ENCODE measurements around the gene MYO5B. TPM values are rescaled to one million over a fixed set of nuclear protein-coding genes. Genes with fewer than 3 reads are reported as not detected.
"Not testable (repeated sequence)": the region's sequence is repeated elsewhere in the genome, so short reads cannot be mapped to it uniquely, and the experiment has no call there.

Gene MYO5B
- total RNA-seq, 1 experiment from 2014 or later: 56.7 TPM

GRCh38 chr18:49804096-49804495 is 390.9 kb downstream of the MYO5B start:
- CTCF ChIA-PET: no interaction called here
- Mint-ChIP-seq H3K4me1 (ENCODE audit: low read depth, unreplicated experiment) (peaks cover 20% of the 10 kb centered on the region), H3K27ac (ENCODE audit: unreplicated experiment) (no peak overlapping the region), H3K36me3 (ENCODE audit: insufficient read depth, unreplicated experiment) (peaks cover 12% of the 10 kb centered on the region), H3K9me3 (ENCODE audit: low read depth, unreplicated experiment) (no peaks in the 10 kb centered on the region), H3K27me3 (ENCODE audit: unreplicated experiment) (no peaks in the 10 kb centered on the region), H3K4me3 (ENCODE audit: low read depth, unreplicated experiment) (no peak overlapping the region)
- no peak for TF ChIP-seq CTCF (IDR thresholded peaks at IDR 0.05; ENCODE audit: unreplicated experiment)
- intact Hi-C loops (cut with micrococcal nuclease; ENCODE audit: unreplicated experiment): no loop called here
- BruUV-seq (replicated peaks): no TSS peak
- DNase-seq: no peak

GRCh38 chr18:49802623-49803022 is 392.3 kb downstream of the MYO5B start:
- H3K36me3 Mint-ChIP-seq (ENCODE audit: insufficient read depth, unreplicated experiment): peaks cover 12% of the 10 kb centered on the region
- H3K9me3 Mint-ChIP-seq (ENCODE audit: low read depth, unreplicated experiment): no peaks in the 10 kb centered on the region
- no peak overlapping the region for H3K27ac Mint-ChIP-seq (ENCODE audit: unreplicated experiment)
- no peak for DNase-seq
- no TSS peak for BruUV-seq (replicated peaks)
- H3K27me3 Mint-ChIP-seq (ENCODE audit: unreplicated experiment): no peaks in the 10 kb centered on the region
- CTCF ChIA-PET: no interaction called here
- no peak for TF ChIP-seq CTCF (IDR thresholded peaks at IDR 0.05; ENCODE audit: unreplicated experiment)
- H3K4me1 Mint-ChIP-seq (ENCODE audit: low read depth, unreplicated experiment): peaks cover 20% of the 10 kb centered on the region
- no peak overlapping the region for H3K4me3 Mint-ChIP-seq (ENCODE audit: low read depth, unreplicated experiment)
- intact Hi-C loops (cut with micrococcal nuclease; ENCODE audit: unreplicated experiment): no loop called here

GRCh38 chr18:49800491-49800890 is 394.5 kb downstream of the MYO5B start:
- Mint-ChIP-seq H3K4me1 (ENCODE audit: low read depth, unreplicated experiment) (peaks cover 20% of the 10 kb centered on the region), H3K36me3 (ENCODE audit: insufficient read depth, unreplicated experiment) (peaks cover 12% of the 10 kb centered on the region)
- H3K27ac Mint-ChIP-seq (ENCODE audit: unreplicated experiment); intact Hi-C loops (cut with micrococcal nuclease; ENCODE audit: unreplicated experiment); H3K27me3 Mint-ChIP-seq (ENCODE audit: unreplicated experiment); H3K9me3 Mint-ChIP-seq (ENCODE audit: low read depth, unreplicated experiment); H3K4me3 Mint-ChIP-seq (ENCODE audit: low read depth, unreplicated experiment); BruUV-seq (replicated peaks); DNase-seq; CTCF ChIA-PET: not testable (repeated sequence)

- Mint-ChIP-seq H3K36me3 (ENCODE audit: insufficient read depth, unreplicated experiment) (peaks cover 12% of the 10 kb centered on the region), H3K4me1 (ENCODE audit: low read depth, unreplicated experiment) (peaks cover 19% of the 10 kb centered on the region)
- H3K9me3 Mint-ChIP-seq (ENCODE audit: low read depth, unreplicated experiment); H3K27ac Mint-ChIP-seq (ENCODE audit: unreplicated experiment); CTCF ChIA-PET; intact Hi-C loops (cut with micrococcal nuclease; ENCODE audit: unreplicated experiment); DNase-seq; BruUV-seq (replicated peaks); H3K4me3 Mint-ChIP-seq (ENCODE audit: low read depth, unreplicated experiment); H3K27me3 Mint-ChIP-seq (ENCODE audit: unreplicated experiment): not testable (repeated sequence)
These were observed 395.1 kb downstream of the MYO5B start for GRCh38 chr18:49799806-49800205.

GRCh38 chr18:49798001-49798400 is 396.9 kb downstream of the MYO5B start:
- no peak overlapping the region for H3K4me3 Mint-ChIP-seq (ENCODE audit: low read depth, unreplicated experiment)
- no peak overlapping the region for H3K27ac Mint-ChIP-seq (ENCODE audit: unreplicated experiment)
- H3K9me3 Mint-ChIP-seq (ENCODE audit: low read depth, unreplicated experiment): no peaks in the 10 kb centered on the region
- BruUV-seq (replicated peaks): no TSS peak
- CTCF ChIA-PET: no interaction called here
- intact Hi-C loops (cut with micrococcal nuclease; ENCODE audit: unreplicated experiment): no loop called here
- no peak for DNase-seq
- H3K4me1 Mint-ChIP-seq (ENCODE audit: low read depth, unreplicated experiment): peaks cover 1% of the 10 kb centered on the region
- H3K36me3 Mint-ChIP-seq (ENCODE audit: insufficient read depth, unreplicated experiment): peaks cover 12% of the 10 kb centered on the region
- TF ChIP-seq CTCF (IDR thresholded peaks at IDR 0.05; ENCODE audit: unreplicated experiment): no peak
- no peaks in the 10 kb centered on the region for H3K27me3 Mint-ChIP-seq (ENCODE audit: unreplicated experiment)
